HG03103 (cell line): ENCODE measurements around the gene CRELD2.
"Not testable (repeated sequence)": the region's sequence is repeated elsewhere in the genome, so short reads cannot be mapped to it uniquely, and the experiment has no call there.

Experiments used
- ATAC-seq: cut with Tn5 transposase; IDR thresholded peaks from one replicate; pipeline ENCODE4 v1.9.1; 2021; ENCODE audit warnings: low read depth; ENCODE audit not compliant: unreplicated experiment

The CRELD2 gene

DNA sequence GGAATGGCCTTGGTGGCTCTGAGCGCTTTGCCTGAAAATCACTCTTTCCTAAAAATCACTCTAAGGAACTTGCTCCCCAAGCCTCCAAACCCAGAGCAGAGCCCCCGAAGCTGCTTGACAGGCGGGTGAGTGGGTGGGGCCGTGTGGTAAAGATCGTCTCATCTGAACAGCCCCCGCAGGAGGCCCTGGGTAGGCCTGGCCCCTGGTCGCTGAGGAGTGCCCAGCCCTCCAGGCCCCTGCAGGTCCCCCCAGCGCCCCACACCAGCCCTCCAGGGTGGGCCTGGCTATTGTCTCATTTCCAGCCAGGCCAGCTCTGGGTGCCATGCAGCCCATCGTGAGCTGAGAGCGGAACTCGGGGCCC, 25.0 kb downstream of the CRELD2 start:
- no peak for ATAC-seq

DNA sequence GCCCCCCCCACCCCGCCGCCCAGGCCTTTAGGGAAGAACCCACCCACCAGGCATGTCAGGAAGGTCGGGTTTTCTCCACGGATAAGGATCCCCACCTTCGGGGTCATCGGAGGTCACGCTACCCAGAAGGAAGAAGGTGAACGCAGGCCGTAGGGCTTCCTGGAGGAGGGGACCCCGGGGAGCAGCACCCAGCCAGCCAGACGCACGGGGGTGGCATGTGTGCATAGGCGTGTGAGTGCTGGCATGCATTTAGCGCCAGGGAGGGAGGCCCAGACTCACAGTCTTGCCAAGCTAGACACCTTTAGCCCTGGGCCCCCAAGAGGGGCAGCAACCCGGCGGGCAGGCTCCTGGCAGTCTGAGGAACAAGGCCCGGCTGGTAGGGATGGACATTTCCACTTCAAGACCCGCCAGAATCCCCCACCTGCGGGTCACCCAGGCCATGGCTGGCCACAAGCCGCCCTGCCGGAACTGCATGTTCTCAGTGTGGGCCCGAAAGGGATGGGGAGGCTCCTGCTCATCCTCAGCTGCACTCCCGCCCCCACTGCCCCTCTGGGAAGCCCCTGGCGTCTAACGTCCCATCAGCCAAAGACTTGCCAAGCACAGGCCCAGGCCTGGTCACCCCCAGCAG, 25.5 kb downstream of the CRELD2 start:
- no peak for ATAC-seq

GRCh38 chr22:49944399-49944891, 26.0 kb downstream of the CRELD2 start:
- ATAC-seq: no peak

DNA sequence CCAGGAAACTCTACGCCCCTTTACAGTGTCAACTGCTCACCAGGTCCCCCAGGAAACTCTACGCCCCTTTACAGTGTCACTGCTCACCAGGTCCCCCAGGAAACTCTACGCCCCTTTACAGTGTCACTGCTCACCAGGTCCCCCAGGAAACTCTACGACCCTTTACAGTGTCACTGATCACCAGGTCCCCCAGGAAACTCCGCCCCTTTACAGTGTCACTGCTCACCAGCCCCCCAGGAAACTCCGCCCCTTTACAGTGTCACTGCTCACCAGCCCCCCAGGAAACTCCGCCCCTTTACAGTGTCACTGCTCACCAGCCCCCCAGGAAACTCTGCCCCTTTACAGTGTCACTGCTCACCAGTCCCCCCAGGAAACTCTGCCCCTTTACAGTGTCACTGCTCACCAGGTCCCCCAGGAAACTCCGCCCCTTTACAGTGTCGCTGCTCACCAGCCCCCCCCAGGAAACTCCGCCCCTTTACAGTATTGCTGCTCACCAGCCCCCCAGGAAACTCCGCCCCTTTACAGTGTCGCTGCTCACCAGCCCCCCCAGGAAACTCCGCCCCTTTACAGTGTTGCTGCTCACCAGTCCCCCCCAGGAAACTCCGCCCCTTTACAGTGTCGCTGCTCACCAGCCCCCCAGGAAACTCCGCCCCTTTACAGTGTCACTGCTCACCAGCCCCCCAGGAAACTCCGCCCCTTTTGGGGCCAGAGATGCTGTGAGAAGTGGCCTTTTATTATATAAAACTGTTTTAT, 26.8 kb downstream of the CRELD2 start:
- ATAC-seq: not testable (repeated sequence)

DNA sequence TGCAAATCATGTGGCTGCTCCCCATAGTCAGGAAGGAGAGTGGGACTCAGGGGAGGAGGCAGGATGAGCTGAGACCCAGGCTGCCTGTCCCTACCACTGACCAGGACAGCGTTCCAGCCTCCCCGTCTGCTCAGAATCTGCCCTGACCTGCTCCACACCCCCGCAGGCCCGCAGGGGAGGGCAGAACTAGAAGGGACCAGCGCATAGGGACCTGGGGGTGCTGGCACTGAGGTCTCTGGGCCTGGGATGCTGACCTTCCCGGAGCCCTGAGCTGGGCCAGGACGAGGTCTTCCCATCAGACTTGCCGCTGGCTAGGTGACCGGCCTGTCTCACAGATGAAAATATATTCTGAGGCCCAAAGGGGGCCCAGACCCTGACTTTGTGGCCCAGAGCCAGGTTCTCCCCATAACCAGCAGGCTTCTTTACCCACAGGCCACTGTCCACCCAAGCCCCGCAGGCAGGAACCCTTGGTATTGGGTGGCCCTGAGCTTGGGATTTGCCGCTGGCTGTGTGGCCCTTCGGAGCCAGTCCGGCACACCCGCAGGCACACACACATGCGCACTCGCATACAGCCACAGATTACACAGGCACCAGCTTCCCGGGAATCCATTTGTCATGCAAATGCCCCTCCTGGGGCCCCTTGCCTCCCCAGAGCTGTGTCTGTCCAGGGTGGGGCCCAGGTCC, 28.3 kb downstream of the CRELD2 start:
- ATAC-seq: no peak

- no peak for ATAC-seq
These were observed 28.8 kb downstream of the CRELD2 start for GRCh38 chr22:49947296-49947622.

- ATAC-seq: no peak
These were observed 29.9 kb downstream of the CRELD2 start for GRCh38 chr22:49948116-49948957.

DNA sequence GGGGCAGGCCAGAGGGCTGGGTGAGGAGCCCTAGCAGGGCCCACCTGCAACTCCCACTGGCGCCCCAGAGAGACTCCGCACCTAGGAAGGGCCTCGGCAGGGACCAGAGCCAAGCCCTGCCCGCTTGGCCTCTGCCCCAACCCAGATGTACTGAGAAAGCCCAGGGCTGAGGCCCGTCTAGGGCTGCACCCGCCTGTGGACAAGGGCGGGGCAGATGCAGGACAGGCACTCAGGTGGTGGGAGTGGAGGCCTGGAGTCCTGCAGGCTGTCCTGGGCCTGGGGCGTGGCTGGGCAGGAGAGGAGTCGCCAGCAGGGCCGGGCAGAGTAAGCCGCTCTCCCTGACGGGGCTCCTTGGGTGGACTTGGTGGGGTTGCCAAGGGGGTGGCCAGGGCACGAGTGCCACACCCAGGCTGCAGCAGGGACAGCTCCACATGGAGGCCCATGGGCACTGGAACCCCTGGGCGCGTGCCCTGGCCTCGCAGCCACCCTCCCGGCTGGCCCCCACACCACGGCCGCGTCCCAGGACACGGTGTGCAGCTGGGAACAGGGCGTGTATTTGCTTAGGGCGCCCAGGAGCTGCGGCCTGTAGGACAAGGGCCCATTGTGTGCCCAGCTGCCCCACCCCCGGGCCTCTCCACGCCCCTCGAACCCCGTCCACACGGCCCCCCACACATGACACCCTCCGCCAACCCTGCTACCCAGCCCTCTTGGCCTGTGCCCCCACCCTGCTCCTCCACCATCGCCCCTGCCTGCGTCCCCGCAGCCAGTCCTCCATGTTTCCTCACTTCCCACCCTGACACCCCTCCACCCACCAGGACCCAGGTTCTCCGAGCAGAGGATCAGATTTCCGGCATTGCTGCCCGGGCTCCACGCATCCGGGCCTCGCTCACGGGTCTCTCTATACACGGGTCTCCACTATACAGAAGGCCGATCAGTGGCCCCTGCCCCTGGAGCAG, 30.8 kb downstream of the CRELD2 start:
- ATAC-seq: no peak

- ATAC-seq: no peak
These were observed 31.5 kb downstream of the CRELD2 start for GRCh38 chr22:49949914-49950292.

DNA sequence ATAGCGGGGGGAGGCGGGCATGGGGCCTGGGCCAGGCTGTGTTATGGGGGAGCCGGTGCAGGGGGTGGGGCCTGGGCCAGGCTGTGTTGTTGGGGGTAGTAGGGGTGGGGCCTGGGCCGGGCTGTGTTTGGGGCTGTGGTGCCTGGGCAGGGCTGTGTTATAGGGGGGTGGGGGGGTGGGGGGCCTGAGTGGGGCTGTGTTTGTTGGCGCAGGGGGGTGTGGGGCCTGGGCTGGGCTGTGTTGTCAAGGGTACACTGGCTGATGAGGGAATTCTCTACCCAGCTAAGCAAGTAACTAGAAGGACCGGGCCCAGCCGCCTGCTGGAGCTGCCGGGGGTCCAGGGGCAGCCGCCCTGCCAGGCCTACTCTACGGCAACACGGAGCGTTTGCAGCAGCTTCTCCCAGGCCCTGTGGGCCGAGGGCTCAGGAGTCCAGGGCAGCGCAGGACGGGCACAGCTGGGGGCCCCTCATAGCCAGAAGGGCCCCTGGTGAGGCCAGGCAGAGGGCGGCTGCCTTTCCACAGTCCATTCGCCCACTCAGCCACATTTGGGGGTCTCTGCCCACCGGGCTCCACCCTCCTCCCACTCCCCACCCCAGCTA, 32.1 kb downstream of the CRELD2 start:
- no peak for ATAC-seq

GRCh38 chr22:49951000-49951677, 32.7 kb downstream of the CRELD2 start:
- no peak for ATAC-seq

GRCh38 chr22:49951678-49951985, 33.2 kb downstream of the CRELD2 start:
- ATAC-seq: no peak

DNA sequence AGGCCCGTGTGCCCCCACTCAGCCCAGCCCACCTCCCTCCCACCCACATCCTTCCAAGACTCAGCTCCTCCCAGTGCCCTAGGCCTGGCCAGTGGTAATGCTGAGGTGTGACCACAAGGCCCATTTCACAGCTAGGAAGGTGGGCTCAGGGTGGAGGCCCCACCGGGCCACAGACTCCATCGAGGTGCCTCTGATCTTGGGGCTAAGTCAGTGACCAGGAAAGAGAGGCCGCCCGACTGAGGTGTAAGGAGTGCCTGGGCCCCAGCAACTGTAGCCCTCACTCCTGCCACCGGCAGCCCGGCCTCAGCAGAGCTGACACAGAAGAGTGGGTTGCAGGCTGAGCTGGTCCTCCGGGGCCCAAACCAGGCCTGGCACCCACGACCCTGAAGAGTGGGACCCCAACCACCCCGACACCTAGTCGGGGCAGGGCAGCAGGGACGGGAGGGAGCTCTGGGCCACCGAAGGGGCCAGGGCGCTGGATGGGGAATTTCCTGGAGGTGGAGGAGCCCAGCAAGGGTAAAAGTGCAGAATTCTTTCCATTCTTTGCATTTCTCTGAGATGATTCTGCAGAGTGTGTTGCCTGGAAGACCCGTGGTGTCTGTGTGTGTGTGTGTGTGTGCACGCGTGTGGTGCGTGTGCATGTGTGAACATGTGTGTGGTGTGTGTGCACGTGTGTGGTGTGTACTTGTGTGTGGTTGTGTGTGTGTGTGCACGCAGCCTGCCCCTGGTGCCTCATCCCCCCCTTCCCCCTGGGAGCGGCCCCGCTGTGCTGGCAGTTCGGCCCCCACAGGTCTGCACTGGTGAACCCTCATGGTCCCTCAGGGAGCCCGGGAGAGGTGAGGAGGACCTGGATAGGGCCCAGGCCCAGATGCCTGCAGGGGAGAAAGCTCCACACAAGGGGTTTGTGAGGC, 33.8 kb downstream of the CRELD2 start:
- ATAC-seq: no peak

GRCh38 chr22:49953027-49953679, 34.7 kb downstream of the CRELD2 start:
- no peak for ATAC-seq

DNA sequence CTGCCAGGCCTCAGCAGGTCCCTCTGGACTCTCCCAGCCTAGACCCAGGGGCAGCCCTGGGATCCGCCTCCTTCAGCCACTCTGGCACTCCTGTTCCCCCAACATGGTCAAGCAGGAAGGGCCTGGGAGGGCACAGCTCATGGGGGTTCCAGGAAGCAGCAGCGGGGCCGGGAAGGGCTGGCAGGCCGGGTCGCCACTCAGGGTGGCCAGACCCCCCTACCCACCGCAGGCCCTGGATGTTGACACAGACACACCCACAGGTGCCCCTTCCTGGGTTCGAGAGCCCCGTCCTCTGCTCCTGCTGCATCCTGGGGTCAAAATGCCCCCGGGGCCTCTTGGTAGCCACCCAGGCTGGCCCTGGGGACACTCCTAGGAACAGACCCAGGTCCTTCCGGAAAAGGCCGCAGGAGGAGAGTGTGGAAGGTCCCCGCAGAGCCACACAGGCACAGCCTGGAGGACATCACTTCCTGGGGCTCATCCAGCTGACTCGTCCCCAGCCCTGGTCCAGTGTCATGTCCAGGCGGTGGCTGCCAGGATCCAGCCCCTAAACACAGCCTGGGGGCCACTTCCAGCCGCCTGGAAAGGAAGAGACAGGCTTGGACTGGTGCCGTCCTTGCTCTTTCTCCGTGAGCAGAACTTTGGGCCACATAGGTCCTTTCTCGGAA, 35.4 kb downstream of the CRELD2 start:
- no peak for ATAC-seq

DNA sequence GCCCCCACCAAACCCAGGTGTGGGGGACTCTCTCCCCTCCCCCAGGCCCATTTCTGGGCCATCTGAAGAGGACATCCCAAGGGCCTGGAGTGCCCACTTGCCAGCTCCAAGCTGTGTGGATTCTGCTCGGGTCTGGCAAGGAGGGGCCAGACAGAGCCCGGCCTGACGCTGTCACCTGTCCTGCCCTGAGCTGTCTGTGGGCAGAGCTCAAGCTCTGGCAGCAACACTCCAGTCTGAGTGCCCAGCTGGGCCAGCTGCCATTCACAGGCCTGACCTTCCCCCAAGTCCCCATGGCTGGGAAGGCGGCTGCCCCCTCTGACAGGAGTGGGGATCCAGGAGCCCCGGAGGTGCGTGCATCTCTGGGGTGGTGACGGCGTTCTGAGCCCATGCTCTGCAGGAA, 35.9 kb downstream of the CRELD2 start:
- no peak for ATAC-seq

DNA sequence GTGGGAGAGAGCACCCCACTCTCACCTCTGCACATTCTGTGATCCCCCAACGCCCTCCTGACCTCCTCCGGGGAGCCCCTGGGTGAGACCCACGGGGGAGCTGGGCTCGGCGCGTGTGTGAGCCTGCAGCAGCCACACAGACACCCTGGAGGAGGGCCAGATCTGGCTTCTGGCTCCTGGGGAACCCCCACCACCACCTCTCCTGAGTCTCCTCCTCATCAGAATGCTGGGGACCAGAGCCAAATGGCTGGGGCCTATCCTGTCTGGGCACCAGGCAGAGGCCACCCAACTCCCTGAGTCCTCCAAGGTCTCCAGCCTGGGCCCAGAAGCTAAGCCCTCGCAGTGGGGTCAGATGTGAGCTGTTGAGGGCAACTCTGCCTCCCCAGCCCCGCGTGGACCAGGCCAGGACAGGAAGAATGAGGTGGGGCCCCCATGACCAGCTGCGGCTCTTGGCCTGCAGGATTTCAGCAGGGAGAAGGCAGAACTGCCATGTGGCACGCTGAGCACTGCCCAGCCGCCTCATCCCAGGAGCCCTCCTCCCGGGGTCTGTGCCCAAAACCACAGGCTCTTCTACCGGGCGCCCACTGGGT, 36.7 kb downstream of the CRELD2 start:
- ATAC-seq: no peak
